GM10248 (cell line): ENCODE data around the gene PPM1K.

Experiments
- CTCF ChIA-PET: fragments of 300-600 bp; sonication (Branson Sonifier 250); formaldehyde crosslinking; extraction: SDS; loops from one replicate; lab custom pipeline; 2021; ENCODE audit warnings: antibody characterized with exemption; lab: Yijun Ruan, JAX
- POLR2A ChIA-PET: fragments of 350-650 bp; sonication (Branson Sonifier 250); formaldehyde crosslinking; extraction: SDS; loops from one replicate; lab custom pipeline; 2020; ENCODE audit warnings: antibody characterized with exemption; lab: Yijun Ruan, JAX
- DNase-seq: peaks from one replicate; pipeline ENCODE4 v3.0.0; 2012; ENCODE audit errors: extremely low spot score
- TF ChIP-seq, protein P1 (sequence below): IDR thresholded peaks from 2 replicates; pipeline ENCODE4 v1.5.1; 2012; ENCODE audit warnings: mild to moderate bottlenecking, low read depth; ENCODE audit errors: extremely low read depth, missing control alignments, control extremely low read depth

The PPM1K gene

DNA sequence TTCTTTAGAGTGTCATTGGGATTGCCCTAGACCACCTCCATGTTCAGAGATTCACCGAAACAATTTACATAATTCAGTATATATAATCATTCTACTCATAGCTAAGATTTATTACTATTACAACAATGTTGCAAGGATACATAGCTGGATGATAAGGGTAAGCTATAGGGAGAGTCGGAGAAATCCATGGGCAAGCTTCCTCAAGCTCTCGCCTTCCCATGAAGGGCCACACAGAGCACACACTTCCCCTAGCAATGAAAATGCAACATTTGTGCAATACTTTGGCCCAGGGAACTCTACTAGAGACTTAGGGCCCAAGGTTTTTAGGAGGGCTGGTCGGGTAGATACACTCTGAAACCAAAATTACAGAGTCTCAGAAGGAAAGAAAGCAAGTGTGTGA lies 76.2 kb downstream of the PPM1K start:
- ChIA-PET CTCF (interaction anchor here (1.3 to 13.8 kb wide), 7 partner anchors 10 to 358 kb away, joined by 3 to 115 read pairs (median 16); no protein-coding TSS in a partner anchor), POLR2A (no interaction called here)
- TF ChIP-seq, protein P1, sequence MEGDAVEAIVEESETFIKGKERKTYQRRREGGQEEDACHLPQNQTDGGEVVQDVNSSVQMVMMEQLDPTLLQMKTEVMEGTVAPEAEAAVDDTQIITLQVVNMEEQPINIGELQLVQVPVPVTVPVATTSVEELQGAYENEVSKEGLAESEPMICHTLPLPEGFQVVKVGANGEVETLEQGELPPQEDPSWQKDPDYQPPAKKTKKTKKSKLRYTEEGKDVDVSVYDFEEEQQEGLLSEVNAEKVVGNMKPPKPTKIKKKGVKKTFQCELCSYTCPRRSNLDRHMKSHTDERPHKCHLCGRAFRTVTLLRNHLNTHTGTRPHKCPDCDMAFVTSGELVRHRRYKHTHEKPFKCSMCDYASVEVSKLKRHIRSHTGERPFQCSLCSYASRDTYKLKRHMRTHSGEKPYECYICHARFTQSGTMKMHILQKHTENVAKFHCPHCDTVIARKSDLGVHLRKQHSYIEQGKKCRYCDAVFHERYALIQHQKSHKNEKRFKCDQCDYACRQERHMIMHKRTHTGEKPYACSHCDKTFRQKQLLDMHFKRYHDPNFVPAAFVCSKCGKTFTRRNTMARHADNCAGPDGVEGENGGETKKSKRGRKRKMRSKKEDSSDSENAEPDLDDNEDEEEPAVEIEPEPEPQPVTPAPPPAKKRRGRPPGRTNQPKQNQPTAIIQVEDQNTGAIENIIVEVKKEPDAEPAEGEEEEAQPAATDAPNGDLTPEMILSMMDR, result no peak
- no peak for DNase-seq
